HEK293 (cell line): ENCODE results near the gene BBX.

ENCODE experiments used
- BCL11A ChIP-seq: fragments of 450-650 bp; formaldehyde crosslinking; IDR thresholded peaks from 2 replicates; pipeline ENCODE4 v1.5.1; 2016; ENCODE audit warnings: low read depth, missing biosample characterization, missing genetic modification characterization
- REST ChIP-seq: fragments of 450-650 bp; formaldehyde crosslinking; IDR thresholded peaks from 2 replicates; pipeline ENCODE4 v1.5.1; 2016; ENCODE audit warnings: missing biosample characterization, missing genetic modification characterization
- ZNF114 ChIP-seq: fragments of 450-650 bp; formaldehyde crosslinking; IDR thresholded peaks from 2 replicates; pipeline ENCODE4 v1.5.0; 2017; ENCODE audit warnings: missing biosample characterization, missing genetic modification characterization
- ZNF24 ChIP-seq: fragments of 450-650 bp; formaldehyde crosslinking; IDR thresholded peaks from 2 replicates; pipeline ENCODE4 v1.5.1; 2016; ENCODE audit warnings: missing biosample characterization, missing genetic modification characterization
- ZNF501 ChIP-seq: fragments of 450-650 bp; formaldehyde crosslinking; IDR thresholded peaks from 2 replicates; pipeline ENCODE4 v1.5.1; 2016; ENCODE audit warnings: missing biosample characterization, missing genetic modification characterization
- ZNF555 ChIP-seq: fragments of 450-650 bp; formaldehyde crosslinking; conservative IDR thresholded peaks from 2 replicates; pipeline ENCODE4 v1.5.1; 2017; ENCODE audit warnings: missing biosample characterization, mild to moderate bottlenecking, missing genetic modification characterization, inconsistent platforms
- ZNF558 ChIP-seq: fragments of 450-650 bp; formaldehyde crosslinking; IDR thresholded peaks from 2 replicates; pipeline ENCODE4 v1.5.1; 2016; ENCODE audit warnings: missing biosample characterization, missing genetic modification characterization

GRCh38 chr3:107767897-107768605, 245.3 kb downstream of the BBX start:
- TF ChIP-seq ZNF501 (tag by site-specific recombination): no peak
- no peak for TF ChIP-seq ZNF24
- TF ChIP-seq ZNF114 (tag by site-specific recombination): no peak
- TF ChIP-seq ZNF555: no peak
- no peak for TF ChIP-seq BCL11A
- no peak for TF ChIP-seq ZNF558 (tag by site-specific recombination)
- no peak for TF ChIP-seq REST (tag by site-specific recombination)
